ENCODE data around the gene ACBD4.

DNA sequence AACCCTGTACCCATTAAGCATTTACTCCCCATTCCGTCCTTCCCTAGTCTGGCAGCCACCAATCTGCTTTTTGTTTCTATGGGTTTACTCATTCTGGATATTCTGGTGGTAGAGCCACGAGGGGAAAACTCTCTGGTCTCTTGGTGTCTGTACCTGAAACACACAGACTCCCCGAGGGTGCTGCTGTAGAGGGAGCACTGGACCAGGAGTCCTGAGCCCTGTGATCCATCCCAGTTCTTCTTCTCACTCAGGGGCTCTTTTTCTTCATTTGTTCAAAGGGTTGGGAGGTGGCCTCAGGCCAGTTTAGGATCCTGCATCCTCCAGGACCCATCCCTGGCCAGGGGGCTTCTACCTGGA lies 40.2 kb downstream of the ACBD4 start:
- TF ChIP-seq, protein P1, sequence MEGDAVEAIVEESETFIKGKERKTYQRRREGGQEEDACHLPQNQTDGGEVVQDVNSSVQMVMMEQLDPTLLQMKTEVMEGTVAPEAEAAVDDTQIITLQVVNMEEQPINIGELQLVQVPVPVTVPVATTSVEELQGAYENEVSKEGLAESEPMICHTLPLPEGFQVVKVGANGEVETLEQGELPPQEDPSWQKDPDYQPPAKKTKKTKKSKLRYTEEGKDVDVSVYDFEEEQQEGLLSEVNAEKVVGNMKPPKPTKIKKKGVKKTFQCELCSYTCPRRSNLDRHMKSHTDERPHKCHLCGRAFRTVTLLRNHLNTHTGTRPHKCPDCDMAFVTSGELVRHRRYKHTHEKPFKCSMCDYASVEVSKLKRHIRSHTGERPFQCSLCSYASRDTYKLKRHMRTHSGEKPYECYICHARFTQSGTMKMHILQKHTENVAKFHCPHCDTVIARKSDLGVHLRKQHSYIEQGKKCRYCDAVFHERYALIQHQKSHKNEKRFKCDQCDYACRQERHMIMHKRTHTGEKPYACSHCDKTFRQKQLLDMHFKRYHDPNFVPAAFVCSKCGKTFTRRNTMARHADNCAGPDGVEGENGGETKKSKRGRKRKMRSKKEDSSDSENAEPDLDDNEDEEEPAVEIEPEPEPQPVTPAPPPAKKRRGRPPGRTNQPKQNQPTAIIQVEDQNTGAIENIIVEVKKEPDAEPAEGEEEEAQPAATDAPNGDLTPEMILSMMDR (IDR thresholded peaks at IDR 0.05): no peak
- TF ChIP-seq POLR2A (IDR thresholded peaks at IDR 0.05): no peak
